OCI-LY1 (cell line): Measurements from ENCODE around the gene ANO8.

Experiments used
- H2AFZ ChIP-seq: fragments of 200-600 bp; sonication (generic), shearing (Covaris generic); 2 replicates; pipeline ENCODE4 v1.6.0; 2014; ENCODE audit warnings: antibody characterized with exemption, mild to moderate bottlenecking, low read length
- H3F3A ChIP-seq: fragments of 200-600 bp; sonication (generic), shearing (Covaris generic); 2 replicates; pipeline ENCODE4 v1.6.0; 2014; ENCODE audit warnings: mild to moderate bottlenecking, antibody characterized with exemption, low read length, moderate library complexity; ENCODE audit not compliant: insufficient read depth
- H3K27ac ChIP-seq: fragments of 200-600 bp; sonication (generic); 2 replicates; pipeline ENCODE4 v1.5.1; 2014; ENCODE audit warnings: low read length, mixed run types, mild to moderate bottlenecking, low read depth; ENCODE audit not compliant: poor library complexity, severe bottlenecking
- H3K27me3 ChIP-seq: fragments of 200-600 bp; sonication (generic); 2 replicates; pipeline ENCODE4 v1.6.0; 2014; ENCODE audit warnings: antibody characterized with exemption, mild to moderate bottlenecking, low read length, moderate library complexity; ENCODE audit not compliant: insufficient read depth
- H3K36me3 ChIP-seq: fragments of 200-600 bp; sonication (generic); 2 replicates; pipeline ENCODE4 v1.6.1; 2014; ENCODE audit warnings: mild to moderate bottlenecking, antibody characterized with exemption, low read length, moderate library complexity, mixed read lengths; ENCODE audit not compliant: insufficient read depth
- H3K4me1 ChIP-seq: fragments of 200-600 bp; sonication (generic); 2 replicates; pipeline ENCODE4 v1.5.1; 2014; ENCODE audit warnings: mild to moderate bottlenecking, low read length, moderate library complexity; ENCODE audit not compliant: insufficient read depth, severe bottlenecking
- H3K4me2 ChIP-seq: fragments of 200-600 bp; sonication (generic), shearing (Covaris generic); 2 replicates; pipeline ENCODE4 v1.6.1; 2014; ENCODE audit warnings: low read length
- H3K4me3 ChIP-seq: fragments of 200-600 bp; sonication (generic); 2 replicates; pipeline ENCODE4 v1.5.1; 2014; ENCODE audit warnings: low read length, low read depth, mild to moderate bottlenecking, mixed read lengths; ENCODE audit not compliant: poor library complexity, severe bottlenecking
- H3K79me2 ChIP-seq: fragments of 200-600 bp; shearing (Covaris generic); 2 replicates; pipeline ENCODE4 v1.6.1; 2016; ENCODE audit warnings: mixed run types, low read length, mixed read lengths; ENCODE audit not compliant: insufficient read depth
- H3K9ac ChIP-seq: fragments of 200-600 bp; sonication (generic), shearing (Covaris generic); 2 replicates; pipeline ENCODE4 v1.6.1; 2014; ENCODE audit warnings: mild to moderate bottlenecking, low read length, mixed read lengths
- H3K9me2 ChIP-seq: fragments of 200-600 bp; sonication (generic), shearing (Covaris generic); 2 replicates; pipeline ENCODE4 v1.6.1; 2014; ENCODE audit warnings: low read depth, mild to moderate bottlenecking, low read length, mixed read lengths
- H3K9me3 ChIP-seq: fragments of 200-600 bp; shearing (Covaris generic); 2 replicates; pipeline ENCODE4 v1.6.1; 2014; ENCODE audit warnings: low read length, mixed read lengths
- H4K20me1 ChIP-seq: fragments of 200-600 bp; sonication (generic), shearing (Covaris generic); 2 replicates; pipeline ENCODE4 v1.6.0; 2016; ENCODE audit warnings: mild to moderate bottlenecking, low read length; ENCODE audit not compliant: insufficient read depth
- EZH2 ChIP-seq: fragments of 200-600 bp; sonication (generic), shearing (Covaris generic); IDR thresholded peaks from 2 replicates; pipeline ENCODE4 v1.8.0; 2017; ENCODE audit warnings: borderline replicate concordance, mixed run types, mild to moderate bottlenecking, antibody characterized with exemption, low read length, moderate library complexity, mixed read lengths
- TF ChIP-seq, protein P1 (sequence below): fragments of 200-600 bp; sonication (generic), shearing (Covaris generic); IDR thresholded peaks from 2 replicates; pipeline ENCODE4 v1.5.1; 2017; ENCODE audit warnings: mild to moderate bottlenecking, antibody characterized with exemption, low read length, moderate library complexity, mixed read lengths

Gene ANO8, protein sequence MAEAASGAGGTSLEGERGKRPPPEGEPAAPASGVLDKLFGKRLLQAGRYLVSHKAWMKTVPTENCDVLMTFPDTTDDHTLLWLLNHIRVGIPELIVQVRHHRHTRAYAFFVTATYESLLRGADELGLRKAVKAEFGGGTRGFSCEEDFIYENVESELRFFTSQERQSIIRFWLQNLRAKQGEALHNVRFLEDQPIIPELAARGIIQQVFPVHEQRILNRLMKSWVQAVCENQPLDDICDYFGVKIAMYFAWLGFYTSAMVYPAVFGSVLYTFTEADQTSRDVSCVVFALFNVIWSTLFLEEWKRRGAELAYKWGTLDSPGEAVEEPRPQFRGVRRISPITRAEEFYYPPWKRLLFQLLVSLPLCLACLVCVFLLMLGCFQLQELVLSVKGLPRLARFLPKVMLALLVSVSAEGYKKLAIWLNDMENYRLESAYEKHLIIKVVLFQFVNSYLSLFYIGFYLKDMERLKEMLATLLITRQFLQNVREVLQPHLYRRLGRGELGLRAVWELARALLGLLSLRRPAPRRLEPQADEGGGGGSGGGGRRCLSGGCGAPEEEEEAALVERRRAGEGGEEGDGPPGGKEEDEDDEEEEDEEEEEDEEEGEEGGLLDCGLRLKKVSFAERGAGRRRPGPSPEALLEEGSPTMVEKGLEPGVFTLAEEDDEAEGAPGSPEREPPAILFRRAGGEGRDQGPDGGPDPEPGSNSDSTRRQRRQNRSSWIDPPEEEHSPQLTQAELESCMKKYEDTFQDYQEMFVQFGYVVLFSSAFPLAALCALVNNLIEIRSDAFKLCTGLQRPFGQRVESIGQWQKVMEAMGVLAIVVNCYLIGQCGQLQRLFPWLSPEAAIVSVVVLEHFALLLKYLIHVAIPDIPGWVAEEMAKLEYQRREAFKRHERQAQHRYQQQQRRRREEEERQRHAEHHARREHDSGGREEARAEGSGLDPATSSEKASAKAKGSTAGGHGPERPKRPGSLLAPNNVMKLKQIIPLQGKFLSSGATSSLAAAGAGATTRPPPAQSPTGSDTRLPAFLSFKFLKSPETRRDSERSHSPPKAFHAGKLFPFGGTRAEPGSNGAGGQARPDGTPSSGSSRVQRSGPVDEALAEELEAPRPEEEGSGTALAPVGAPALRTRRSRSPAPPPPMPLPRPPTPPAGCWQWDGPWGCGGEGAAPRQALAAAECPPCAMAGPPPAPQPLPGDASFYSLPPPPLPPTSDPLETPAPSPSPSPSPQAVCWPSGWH

DNA sequence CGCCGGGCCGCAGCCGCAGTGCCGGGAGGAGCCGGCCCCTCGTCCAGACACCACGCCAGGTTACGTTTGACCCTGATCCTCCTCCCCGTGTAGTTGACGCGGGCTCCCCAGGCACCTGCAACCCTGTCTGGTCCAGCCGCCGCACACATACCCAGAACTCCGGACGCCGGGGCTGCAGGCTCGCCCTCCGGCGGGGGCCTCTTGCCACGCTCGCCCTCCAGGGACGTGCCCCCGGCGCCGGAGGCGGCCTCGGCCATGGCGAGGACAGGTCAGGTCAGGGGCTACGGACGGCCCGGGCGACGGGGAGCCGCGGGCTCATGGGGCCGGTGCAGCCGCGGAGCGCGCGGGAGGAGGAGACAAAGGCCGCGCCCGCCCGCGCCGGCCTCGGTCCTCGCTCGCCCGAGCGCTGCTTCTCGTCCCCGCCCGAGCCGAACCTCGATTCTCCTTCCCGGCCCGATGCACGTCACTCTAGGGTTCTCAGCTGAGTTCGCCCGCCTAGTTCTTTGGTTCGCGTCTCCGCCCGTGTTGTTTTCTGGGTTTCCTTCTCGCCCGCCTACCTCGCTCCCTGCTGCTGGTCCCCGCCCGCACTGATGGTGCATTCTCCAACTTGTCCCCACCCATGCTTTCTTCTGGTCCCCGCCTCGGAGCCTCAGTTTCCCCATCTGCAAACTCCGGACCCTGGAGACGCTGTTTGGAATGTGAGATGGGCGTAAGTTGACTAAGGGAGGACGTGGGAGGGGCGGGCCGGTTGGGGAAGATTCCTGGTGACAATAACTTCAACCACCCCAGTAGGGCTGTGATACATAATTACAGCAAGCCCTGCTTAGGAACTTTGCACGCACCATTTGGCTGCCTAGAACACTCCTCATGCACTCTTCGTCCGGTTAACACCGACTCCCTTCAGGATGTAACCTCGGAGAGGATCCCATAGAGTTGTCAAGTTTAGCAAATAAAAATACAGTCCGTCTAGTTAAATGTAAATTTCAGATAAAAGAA lies at the start of gene ANO8:
Gene ANO8 (minus strand): TSS at position 442 of the 996 bp plus-strand sequence. CDS start 185 bp downstream, at position 257.
- no peaks in the 10 kb centered on the region for H4K20me1 ChIP-seq
- H3K27ac ChIP-seq: peak within 1 kb of the TSS; percentile 0
- H3K4me1 ChIP-seq: peaks cover 28% of the 10 kb centered on the region
- no peak within 1 kb of the TSS; the same call in 1 of the 2 replicates for H2AFZ ChIP-seq
- no peaks in the 10 kb centered on the region; the same call in 1 of the 2 replicates for H3K27me3 ChIP-seq
- H3K4me3 ChIP-seq: peak within 1 kb of the TSS; percentile 71
- peak within 1 kb of the TSS; percentile 73 for H3K9ac ChIP-seq
- H3F3A ChIP-seq: no peaks in the 10 kb centered on the region
- TF ChIP-seq, protein P1, sequence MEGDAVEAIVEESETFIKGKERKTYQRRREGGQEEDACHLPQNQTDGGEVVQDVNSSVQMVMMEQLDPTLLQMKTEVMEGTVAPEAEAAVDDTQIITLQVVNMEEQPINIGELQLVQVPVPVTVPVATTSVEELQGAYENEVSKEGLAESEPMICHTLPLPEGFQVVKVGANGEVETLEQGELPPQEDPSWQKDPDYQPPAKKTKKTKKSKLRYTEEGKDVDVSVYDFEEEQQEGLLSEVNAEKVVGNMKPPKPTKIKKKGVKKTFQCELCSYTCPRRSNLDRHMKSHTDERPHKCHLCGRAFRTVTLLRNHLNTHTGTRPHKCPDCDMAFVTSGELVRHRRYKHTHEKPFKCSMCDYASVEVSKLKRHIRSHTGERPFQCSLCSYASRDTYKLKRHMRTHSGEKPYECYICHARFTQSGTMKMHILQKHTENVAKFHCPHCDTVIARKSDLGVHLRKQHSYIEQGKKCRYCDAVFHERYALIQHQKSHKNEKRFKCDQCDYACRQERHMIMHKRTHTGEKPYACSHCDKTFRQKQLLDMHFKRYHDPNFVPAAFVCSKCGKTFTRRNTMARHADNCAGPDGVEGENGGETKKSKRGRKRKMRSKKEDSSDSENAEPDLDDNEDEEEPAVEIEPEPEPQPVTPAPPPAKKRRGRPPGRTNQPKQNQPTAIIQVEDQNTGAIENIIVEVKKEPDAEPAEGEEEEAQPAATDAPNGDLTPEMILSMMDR: no peak
- TF ChIP-seq EZH2: no peak
- peaks cover 15% of the 10 kb centered on the region for H3K36me3 ChIP-seq
- H3K9me3 ChIP-seq: no peaks in the 10 kb centered on the region
- no peaks in the 10 kb centered on the region for H3K9me2 ChIP-seq
- no peaks in the 10 kb centered on the region for H3K79me2 ChIP-seq
- peak within 1 kb of the TSS; percentile 74 for H3K4me2 ChIP-seq

DNA sequence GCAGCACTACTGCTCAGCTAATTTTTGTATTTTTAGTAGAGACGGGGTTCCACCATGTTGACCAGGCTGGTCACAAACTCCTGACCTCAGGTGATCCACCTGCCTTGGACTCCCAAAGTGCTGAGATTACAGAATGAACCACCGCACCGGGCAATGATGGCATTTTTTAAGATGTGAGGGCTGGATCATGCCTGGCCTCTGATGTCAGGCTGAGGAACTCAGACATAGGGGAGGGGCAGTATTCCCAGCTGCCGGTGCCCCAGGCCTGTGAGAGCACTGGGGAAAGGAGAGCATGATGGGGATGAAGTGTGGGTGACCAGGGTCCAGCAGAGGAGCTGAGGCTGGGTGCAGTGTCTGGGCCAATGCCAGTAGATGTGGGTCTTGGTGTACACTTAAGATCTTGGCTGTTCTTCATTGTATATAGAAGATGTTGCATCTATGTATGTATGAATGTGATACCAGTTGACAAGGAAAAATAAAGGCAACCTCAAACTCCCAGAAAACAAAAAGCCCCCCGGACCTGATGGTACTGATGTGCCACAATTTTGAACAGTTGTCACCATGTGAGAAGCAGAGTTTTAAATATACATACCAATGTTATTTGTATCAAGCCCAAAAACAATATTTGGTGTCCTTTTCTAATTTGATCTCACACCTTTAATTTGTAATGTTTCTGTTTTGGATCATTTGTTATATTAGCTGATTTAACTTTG lies 45.9 kb upstream of the ANO8 start:
- Histone ChIP-seq H3K4me1 (peaks cover 19% of the 10 kb centered on the region), H3K27ac (no peak overlapping the region), H3F3A (no peaks in the 10 kb centered on the region), H3K4me2 (no peak overlapping the region), H3K9ac (no peak overlapping the region), H2AFZ (no peak overlapping the region), H3K79me2 (no peaks in the 10 kb centered on the region), H3K27me3 (no peaks in the 10 kb centered on the region), H3K9me3 (no peaks in the 10 kb centered on the region; the same call in 1 of the 2 replicates), H3K36me3 (no peaks in the 10 kb centered on the region; the same call in 1 of the 2 replicates), H3K4me3 (no peak overlapping the region), H4K20me1 (no peaks in the 10 kb centered on the region), H3K9me2 (no peaks in the 10 kb centered on the region)
- TF ChIP-seq, protein P1: no peak
- no peak for TF ChIP-seq EZH2
